GM18519 (cell line): ENCODE measurements around the gene MRI1.
"Not testable (repeated sequence)": the region's sequence is repeated elsewhere in the genome, so short reads cannot be mapped to it uniquely, and the experiment has no call there.

Experiments used
- ATAC-seq: cut with Tn5 transposase; IDR thresholded peaks from one replicate; pipeline ENCODE4 v1.9.1; 2021; ENCODE audit warnings: mild to moderate bottlenecking, moderate library complexity; ENCODE audit not compliant: unreplicated experiment, low FRiP score

The MRI1 gene

GRCh38 chr19:13784731-13785452 is 20.6 kb downstream of the MRI1 start:
- ATAC-seq, result no peak

- no peak for ATAC-seq
These were observed 24.7 kb downstream of the MRI1 start for GRCh38 chr19:13788991-13789390.

GRCh38 chr19:13790354-13790753 is 26.0 kb downstream of the MRI1 start:
- ATAC-seq, result no peak

GRCh38 chr19:13793317-13793716 is 29.0 kb downstream of the MRI1 start:
- ATAC-seq, result not testable (repeated sequence)

GRCh38 chr19:13794398-13794756 is 30.1 kb downstream of the MRI1 start:
- ATAC-seq, result no peak

- peak; percentile 93 for ATAC-seq
These were observed 30.7 kb downstream of the MRI1 start, which contains the start of gene ZSWIM4 for GRCh38 chr19:13794757-13795589. TSS of gene ZSWIM4 (plus strand) at chr19:13795443. CDS start at chr19:13795649, 206 bp downstream.

GRCh38 chr19:13795595-13796300 is 31.4 kb downstream of the MRI1 start:
- peak; percentile 27 for ATAC-seq

GRCh38 chr19:13796301-13797057 is 32.2 kb downstream of the MRI1 start:
- ATAC-seq, result no peak

- no peak for ATAC-seq
These were observed 32.7 kb downstream of the MRI1 start for GRCh38 chr19:13797058-13797440.

GRCh38 chr19:13797870-13798269 is 33.5 kb downstream of the MRI1 start:
- no peak for ATAC-seq

GRCh38 chr19:13799669-13800068 is 35.3 kb downstream of the MRI1 start:
- ATAC-seq, result no peak

- ATAC-seq, result no peak
These were observed 38.7 kb downstream of the MRI1 start for GRCh38 chr19:13803038-13803437.

GRCh38 chr19:13804830-13805683 is 40.7 kb downstream of the MRI1 start:
- no peak for ATAC-seq

GRCh38 chr19:13806728-13807127 is 42.4 kb downstream of the MRI1 start:
- ATAC-seq, result no peak

GRCh38 chr19:13807421-13808021 is 43.2 kb downstream of the MRI1 start:
- no peak for ATAC-seq

GRCh38 chr19:13808856-13809255 is 44.5 kb downstream of the MRI1 start:
- no peak for ATAC-seq

- ATAC-seq, result no peak
These were observed 48.2 kb downstream of the MRI1 start for GRCh38 chr19:13812544-13812943.

GRCh38 chr19:13813147-13813546 is 48.8 kb downstream of the MRI1 start:
- no peak for ATAC-seq

- no peak for ATAC-seq
These were observed 50.2 kb downstream of the MRI1 start for GRCh38 chr19:13814550-13814949.
